ENCODE measurements around the gene STX1B.

Gene STX1B

DNA sequence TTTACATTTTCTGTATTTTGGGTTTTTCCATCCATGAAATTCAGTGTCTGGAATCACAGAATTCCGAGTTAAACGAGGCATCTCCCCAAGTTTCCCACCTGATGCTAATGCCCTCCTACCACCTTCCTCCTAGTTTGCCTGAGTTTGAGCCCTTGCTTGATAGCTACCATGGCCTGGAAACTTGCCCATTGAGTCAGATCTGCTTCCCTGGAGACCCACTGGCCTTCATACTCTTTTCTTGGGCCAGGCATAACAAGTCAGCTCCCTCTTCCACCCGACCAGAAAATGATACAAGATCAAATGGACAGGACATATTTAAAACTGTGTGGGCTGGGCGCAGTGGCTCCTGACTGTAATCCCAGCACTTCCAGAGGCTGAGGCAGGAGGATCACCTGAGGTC lies 42.6 kb downstream of the STX1B start:
- TF ChIP-seq EZH2 (IDR thresholded peaks at IDR 0.05) (no peak), POLR2AphosphoS5 (IDR thresholded peaks at IDR 0.05; ENCODE audit: borderline replicate concordance, low read depth, low read length) (no peak), FOXP2 (optimal IDR thresholded peaks at IDR 0.05; ENCODE audit: control extremely low read depth, extremely low read length, insufficient read depth) (no peak)
- Histone ChIP-seq H3K27ac (no peak overlapping the region), H3K9ac (ENCODE audit: insufficient read length) (no peak overlapping the region), H3K36me3 (ENCODE audit: insufficient read depth, low read length) (peaks cover 71% of the 10 kb centered on the region), H3K9me3 (ENCODE audit: low read depth, low read length) (no peaks in the 10 kb centered on the region), H3K4me3 (no peak overlapping the region)
- DNase-seq (ENCODE audit: low read depth, low spot score) = no peak

DNA sequence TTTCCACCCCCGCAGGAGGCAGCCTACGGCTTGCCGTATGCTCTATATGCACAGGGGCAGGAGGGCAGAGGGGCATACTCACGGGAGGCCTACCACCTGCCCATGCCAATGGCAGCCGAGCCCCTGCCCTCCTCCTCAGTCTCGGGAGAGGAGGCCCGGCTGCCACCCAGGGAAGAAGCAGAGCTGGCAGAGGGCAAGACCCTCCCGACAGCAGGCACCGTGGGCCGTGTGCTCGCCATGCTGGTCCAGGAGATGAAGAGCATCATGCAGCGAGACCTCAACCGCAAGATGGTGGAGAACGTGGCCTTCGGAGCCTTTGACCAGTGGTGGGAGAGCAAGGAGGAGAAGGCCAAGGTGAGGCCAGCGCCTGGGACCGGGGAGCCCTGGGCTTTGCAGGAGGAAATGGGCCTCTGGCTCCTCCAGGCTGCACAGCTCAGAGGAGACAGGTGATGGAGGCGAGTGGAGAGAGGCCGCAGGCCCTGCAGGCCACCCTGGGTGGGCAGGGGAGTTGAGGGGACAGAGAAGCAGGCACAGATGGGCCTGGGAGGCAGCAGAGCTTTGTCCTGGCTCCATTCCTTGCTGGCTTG lies 44.3 kb downstream of the STX1B start:
- no peaks in the 10 kb centered on the region for H3K9me3 ChIP-seq (ENCODE audit: low read depth, low read length)
- H3K27ac ChIP-seq = no peak overlapping the region
- H3K36me3 ChIP-seq (ENCODE audit: insufficient read depth, low read length) = peaks cover 74% of the 10 kb centered on the region
- TF ChIP-seq EZH2 (IDR thresholded peaks at IDR 0.05) = no peak
- TF ChIP-seq FOXP2 (optimal IDR thresholded peaks at IDR 0.05; ENCODE audit: control extremely low read depth, extremely low read length, insufficient read depth) = no peak
- TF ChIP-seq POLR2AphosphoS5 (IDR thresholded peaks at IDR 0.05; ENCODE audit: borderline replicate concordance, low read depth, low read length) = no peak; the same call in 1 of the 2 replicates
- H3K4me3 ChIP-seq = no peak overlapping the region
- no peak for DNase-seq (ENCODE audit: low read depth, low spot score)
- no peak overlapping the region for H3K9ac ChIP-seq (ENCODE audit: insufficient read length)

DNA sequence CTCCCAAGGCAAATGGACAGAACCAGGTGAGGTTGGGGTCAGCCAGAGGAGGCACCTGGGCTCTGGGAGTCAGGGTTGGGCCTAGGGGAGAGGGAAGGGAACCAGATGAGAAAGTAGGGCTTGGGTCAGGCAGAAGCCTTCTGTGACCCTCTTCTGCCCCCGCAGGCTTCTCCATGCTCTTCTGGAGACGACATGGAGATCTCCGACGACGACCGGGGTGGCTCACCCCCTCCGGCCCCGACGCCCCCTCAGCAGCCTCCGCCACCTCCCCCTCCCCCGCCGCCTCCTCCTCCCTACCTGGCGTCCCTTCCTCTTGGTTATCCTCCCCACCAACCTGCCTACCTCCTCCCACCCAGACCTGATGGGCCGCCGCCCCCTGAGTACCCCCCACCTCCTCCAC lies 45.0 kb downstream of the STX1B start:
- peaks cover 74% of the 10 kb centered on the region for H3K36me3 ChIP-seq (ENCODE audit: insufficient read depth, low read length)

DNA sequence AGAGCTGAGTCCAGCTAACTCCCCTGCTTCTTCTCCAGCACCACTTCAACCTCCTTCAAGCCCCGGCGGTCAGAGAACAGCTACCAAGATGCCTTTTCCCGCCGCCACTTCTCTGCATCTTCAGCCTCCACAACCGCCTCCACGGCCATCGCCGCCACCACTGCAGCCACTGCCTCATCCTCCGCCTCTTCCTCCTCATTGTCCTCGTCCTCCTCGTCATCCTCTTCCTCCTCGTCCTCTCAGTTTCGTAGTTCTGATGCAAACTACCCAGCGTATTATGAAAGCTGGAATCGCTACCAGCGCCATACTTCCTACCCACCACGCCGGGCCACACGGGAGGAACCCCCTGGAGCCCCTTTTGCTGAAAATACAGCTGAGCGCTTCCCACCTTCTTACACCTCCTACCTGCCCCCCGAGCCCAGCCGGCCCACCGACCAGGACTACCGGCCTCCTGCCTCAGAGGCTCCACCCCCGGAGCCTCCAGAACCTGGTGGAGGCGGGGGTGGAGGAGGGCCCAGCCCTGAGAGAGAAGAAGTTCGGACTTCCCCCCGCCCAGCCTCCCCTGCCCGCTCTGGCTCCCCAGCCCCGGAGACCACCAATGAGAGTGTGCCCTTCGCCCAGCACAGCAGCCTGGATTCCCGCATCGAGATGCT lies 45.7 kb downstream of the STX1B start:
- no peak for DNase-seq (ENCODE audit: low read depth, low spot score)
- TF ChIP-seq POLR2AphosphoS5 (IDR thresholded peaks at IDR 0.05; ENCODE audit: borderline replicate concordance, low read depth, low read length) (no peak), EZH2 (IDR thresholded peaks at IDR 0.05) (no peak), FOXP2 (optimal IDR thresholded peaks at IDR 0.05; ENCODE audit: control extremely low read depth, extremely low read length, insufficient read depth) (no peak)
- Histone ChIP-seq H3K36me3 (ENCODE audit: insufficient read depth, low read length) (peaks cover 79% of the 10 kb centered on the region), H3K9ac (ENCODE audit: insufficient read length) (no peak overlapping the region), H3K27ac (no peak overlapping the region), H3K4me3 (no peak overlapping the region), H3K9me3 (ENCODE audit: low read depth, low read length) (no peaks in the 10 kb centered on the region)

More for the DNA sequence above, 45.0 kb downstream of the STX1B start:
- Histone ChIP-seq H3K9ac (ENCODE audit: insufficient read length) (no peak overlapping the region), H3K27ac (no peak overlapping the region), H3K9me3 (ENCODE audit: low read depth, low read length) (no peaks in the 10 kb centered on the region), H3K4me3 (no peak overlapping the region)
- no peak for DNase-seq (ENCODE audit: low read depth, low spot score)
- TF ChIP-seq FOXP2 (optimal IDR thresholded peaks at IDR 0.05; ENCODE audit: control extremely low read depth, extremely low read length, insufficient read depth) (no peak), EZH2 (IDR thresholded peaks at IDR 0.05) (no peak), POLR2AphosphoS5 (IDR thresholded peaks at IDR 0.05; ENCODE audit: borderline replicate concordance, low read depth, low read length) (no peak)

DNA sequence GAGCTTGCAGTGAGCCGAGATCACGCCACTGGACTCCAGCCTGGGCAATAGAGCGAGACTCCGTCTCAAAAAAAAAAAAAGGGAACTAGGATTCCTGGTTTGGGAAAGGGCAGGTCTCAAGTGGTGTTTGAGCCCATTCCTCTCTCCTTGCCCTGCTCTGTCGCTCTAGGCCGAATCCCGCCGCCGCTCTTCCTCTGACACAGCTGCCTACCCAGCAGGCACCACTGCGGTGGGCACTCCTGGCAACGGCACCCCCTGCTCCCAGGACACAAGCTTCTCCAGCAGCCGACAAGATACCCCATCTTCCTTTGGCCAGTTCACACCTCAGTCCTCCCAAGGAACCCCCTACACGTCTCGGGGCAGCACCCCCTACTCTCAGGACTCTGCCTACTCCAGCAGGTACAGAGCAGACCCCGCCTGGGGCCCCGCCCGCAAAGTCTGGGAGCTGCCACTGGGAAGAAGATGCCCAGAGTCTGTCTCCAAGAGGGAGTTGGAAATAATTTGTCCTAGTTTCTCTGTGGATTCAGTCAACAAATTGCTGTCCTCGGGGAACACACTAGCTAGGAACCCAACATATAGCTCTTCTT lies 46.4 kb downstream of the STX1B start:
- no peak for DNase-seq (ENCODE audit: low read depth, low spot score)
- TF ChIP-seq EZH2 (IDR thresholded peaks at IDR 0.05) (no peak), FOXP2 (optimal IDR thresholded peaks at IDR 0.05; ENCODE audit: control extremely low read depth, extremely low read length, insufficient read depth) (no peak), POLR2AphosphoS5 (IDR thresholded peaks at IDR 0.05; ENCODE audit: borderline replicate concordance, low read depth, low read length) (no peak)
- Histone ChIP-seq H3K27ac (no peak overlapping the region), H3K9me3 (ENCODE audit: low read depth, low read length) (no peaks in the 10 kb centered on the region), H3K9ac (ENCODE audit: insufficient read length) (no peak overlapping the region), H3K4me3 (no peak overlapping the region), H3K36me3 (ENCODE audit: insufficient read depth, low read length) (peaks cover 79% of the 10 kb centered on the region)

DNA sequence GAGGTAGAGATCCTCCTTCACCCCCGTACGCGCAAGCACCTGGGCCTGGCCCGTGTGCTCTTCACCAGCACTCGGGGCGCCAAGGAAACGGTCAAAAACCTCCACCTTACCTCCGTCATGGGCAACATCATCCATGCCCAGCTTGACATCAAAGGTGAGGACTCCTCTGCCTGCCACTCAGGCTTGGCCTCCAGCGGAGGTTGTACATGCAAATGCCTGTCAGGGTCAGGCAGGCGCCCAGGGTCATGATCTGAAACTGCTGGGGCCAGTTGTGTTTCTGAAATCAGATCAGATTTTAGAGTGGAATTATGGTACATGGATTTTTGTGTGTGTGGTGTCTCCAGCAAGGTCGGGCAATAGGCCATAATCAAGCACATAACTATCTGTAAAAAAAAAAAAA lies 49.1 kb downstream of the STX1B start:
- TF ChIP-seq FOXP2 (optimal IDR thresholded peaks at IDR 0.05; ENCODE audit: control extremely low read depth, extremely low read length, insufficient read depth) (no peak), EZH2 (IDR thresholded peaks at IDR 0.05) (no peak), POLR2AphosphoS5 (IDR thresholded peaks at IDR 0.05; ENCODE audit: borderline replicate concordance, low read depth, low read length) (no peak)
- no peak overlapping the region for H3K4me3 ChIP-seq
- H3K9me3 ChIP-seq (ENCODE audit: low read depth, low read length) = no peaks in the 10 kb centered on the region
- H3K9ac ChIP-seq (ENCODE audit: insufficient read length) = no peak overlapping the region
- DNase-seq (ENCODE audit: low read depth, low spot score) = no peak
- peaks cover 71% of the 10 kb centered on the region for H3K36me3 ChIP-seq (ENCODE audit: insufficient read depth, low read length)
- H3K27ac ChIP-seq = no peak overlapping the region

DNA sequence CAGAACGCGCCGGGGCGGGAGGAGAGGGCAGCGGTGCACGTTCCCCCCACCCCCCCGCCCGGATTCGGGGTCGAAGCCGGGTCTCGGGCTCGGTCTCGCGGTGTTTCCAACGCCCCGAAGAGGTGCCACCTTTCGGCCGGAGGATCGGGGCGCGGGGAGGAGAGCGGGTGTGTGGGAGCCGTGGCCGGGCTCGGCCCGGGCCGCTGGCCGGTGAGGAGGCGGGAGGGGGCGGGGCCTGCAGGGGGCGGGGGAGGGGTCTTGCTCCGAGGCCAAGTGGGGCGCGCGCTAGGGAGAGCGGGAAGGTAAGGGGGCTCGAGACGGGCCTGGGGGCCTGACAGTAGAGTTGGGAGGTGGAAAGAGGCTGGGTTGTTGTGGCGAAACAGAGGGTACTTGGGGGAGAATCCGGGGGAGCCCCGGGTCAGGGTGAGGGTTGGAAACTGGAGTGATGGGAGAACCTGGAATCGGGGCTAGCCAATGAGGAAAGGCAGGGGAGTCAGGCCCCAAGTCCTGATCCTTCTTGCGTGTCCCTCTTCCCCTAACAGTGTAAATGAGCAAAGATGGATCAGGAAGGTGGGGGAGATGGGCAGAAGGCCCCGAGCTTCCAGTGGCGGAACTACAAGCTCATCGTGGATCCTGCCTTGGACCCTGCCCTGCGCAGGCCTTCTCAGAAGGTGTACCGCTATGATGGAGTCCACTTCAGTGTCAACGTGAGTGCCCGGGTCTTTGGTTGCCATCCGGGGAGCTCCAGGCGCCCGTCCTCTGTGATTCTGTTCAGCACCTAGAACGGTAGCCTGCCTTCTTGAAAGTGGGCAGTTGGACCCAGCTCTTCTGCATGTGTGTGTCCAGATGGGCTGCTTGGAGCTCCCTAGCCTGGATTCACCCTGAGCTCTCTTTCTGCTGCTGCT lies 52.0 kb downstream of the STX1B start:
- no peaks in the 10 kb centered on the region for H3K9me3 ChIP-seq (ENCODE audit: low read depth, low read length)
- H3K9ac ChIP-seq (ENCODE audit: insufficient read length) = peak overlapping the region; percentile 100
- DNase-seq (ENCODE audit: low read depth, low spot score) = no peak
- H3K4me3 ChIP-seq = peak overlapping the region; percentile 97
- H3K36me3 ChIP-seq (ENCODE audit: insufficient read depth, low read length) = peaks cover 47% of the 10 kb centered on the region
- TF ChIP-seq FOXP2 (optimal IDR thresholded peaks at IDR 0.05; ENCODE audit: control extremely low read depth, extremely low read length, insufficient read depth) (no peak), EZH2 (IDR thresholded peaks at IDR 0.05) (no peak), POLR2AphosphoS5 (IDR thresholded peaks at IDR 0.05; ENCODE audit: borderline replicate concordance, low read depth, low read length) (no peak)
- H3K27ac ChIP-seq = no peak overlapping the region
